HG03442 (cell line): ENCODE measurements around the gene ZNF212.
"Not testable (repeated sequence)": the region's sequence is repeated elsewhere in the genome, so short reads cannot be mapped to it uniquely, and the experiment has no call there.

Source experiments
- ATAC-seq: cut with Tn5 transposase; IDR thresholded peaks from one replicate; pipeline ENCODE4 v1.9.1; 2021; ENCODE audit warnings: mild to moderate bottlenecking, moderate library complexity; ENCODE audit not compliant: unreplicated experiment

Gene ZNF212

DNA sequence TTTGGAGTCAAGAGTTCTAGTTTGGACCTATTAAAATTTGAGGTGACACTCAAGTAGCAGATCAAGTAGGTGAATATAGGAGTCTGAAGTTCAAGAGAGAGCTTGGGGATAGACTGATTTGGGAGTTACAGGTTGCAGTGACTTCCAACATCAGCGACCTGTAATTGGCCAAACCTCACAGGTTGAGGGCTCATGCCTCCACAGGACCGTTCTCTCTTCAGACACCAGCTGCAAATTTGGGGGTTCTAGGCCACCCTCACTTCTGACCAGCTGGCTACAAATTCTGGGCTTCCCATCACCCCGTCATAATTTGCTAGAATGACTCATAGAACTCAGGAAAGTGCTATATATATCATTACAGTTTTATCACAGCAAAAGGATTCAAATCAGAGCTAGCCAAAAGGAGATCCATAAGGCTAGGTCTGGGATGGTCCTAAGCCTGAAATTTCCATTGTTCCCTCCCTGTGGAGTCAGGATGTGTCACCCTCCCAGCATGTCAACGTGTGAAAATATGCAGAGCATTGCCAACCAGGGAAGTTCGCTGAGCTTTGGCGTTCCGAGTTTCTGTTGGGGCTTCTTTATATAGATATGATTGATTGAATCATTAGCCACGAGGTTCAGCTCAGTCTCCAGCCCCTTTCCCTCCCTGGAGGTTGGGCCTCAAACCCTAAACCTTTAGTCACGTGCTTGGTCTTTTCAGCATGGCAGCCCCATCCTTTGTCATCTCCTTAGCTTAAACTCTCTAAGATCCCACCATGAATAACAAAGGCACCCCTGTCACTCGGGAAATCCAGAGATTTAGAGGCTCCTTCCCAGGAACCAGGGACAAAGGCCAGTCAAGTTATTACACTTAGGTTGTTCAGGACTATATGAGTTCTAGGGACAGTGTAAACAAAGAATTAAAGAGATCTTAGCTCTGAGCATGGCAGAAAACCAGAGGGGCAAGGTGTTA, 20.7 kb upstream of the ZNF212 start:
- no peak for ATAC-seq

DNA sequence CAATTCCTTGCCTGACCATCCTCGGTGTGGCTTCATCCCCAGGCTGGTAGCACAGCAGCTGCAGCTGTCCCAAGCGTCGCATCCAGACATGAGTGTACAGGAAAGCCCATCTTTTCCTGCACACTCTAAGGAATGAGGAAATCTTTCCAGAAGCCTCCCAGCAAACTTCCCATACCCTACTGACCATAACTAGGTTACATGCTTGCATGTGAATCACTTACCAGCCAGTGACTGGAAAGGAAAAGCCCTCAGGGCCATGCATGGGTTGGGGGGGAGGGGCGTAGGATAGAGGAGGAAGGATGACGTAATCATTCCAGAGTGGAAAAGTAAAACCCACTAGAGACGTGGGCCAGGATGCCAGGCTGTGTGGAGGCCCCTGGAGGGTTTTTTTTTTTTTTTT, 18.9 kb upstream of the ZNF212 start:
- ATAC-seq: no peak

DNA sequence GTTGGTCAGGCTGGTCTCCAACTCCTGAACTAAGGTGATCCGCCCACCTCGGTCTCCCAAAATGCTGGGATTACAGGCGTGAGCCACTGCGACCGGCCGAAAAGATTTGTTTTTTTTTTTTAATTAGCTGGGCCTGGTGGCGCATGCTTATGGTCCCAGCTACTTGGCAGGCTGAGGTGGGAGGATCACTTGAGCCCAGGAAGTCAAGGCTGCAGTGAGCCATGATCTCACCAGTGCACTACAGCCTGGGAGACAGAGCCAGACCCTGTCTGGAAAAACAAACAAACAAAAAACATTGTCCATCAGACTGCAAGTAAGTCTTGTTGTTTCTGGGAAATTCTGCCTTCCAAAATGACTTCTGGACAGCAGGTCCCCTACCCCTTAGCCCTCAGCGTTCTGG, 16.3 kb upstream of the ZNF212 start:
- ATAC-seq: no peak

DNA sequence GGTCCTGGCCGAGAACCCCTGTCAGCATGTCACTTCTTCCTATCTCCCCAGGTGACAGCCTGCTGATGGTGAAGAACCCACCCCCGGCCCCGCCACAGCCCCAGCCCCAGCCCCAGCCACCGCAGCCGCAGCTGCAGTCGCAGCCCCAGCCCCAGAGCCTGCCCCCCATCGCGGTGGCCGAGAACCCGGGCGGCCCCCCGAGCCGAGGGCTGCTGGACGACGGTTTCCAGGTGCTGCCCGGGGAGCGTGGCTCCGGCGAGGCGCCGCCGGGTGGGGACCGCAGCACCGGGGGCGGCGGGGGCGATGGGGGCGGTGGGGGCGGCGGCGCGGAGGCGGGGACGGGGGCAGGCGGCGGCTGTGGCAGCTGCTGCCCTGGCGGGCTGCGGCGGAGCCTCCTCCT, 15.7 kb upstream of the ZNF212 start:
- ATAC-seq: no peak

GRCh38 chr7:149224352-149224751, 15.1 kb upstream of the ZNF212 start:
- no peak for ATAC-seq

GRCh38 chr7:149225106-149225505, 14.3 kb upstream of the ZNF212 start:
- no peak for ATAC-seq

DNA sequence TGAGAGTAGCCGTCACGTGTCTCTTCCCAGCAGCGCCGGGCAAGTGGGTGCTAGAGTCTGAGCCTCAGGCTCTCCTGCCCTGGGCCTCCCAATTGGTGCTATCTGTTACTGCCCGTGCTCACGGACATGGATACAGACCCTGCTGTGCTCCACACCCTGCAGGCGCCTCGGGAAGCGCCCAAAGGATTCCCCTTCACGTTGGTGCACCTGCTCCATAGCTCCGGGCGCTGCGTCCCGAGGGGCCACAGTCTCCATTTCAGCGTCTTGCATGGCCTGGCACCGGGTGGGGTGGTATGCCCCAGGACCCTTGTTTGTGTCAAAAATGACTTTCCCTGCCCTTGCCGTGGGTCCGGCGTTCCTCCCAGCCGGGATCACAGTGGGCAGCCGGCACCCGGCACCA, 13.8 kb upstream of the ZNF212 start:
- ATAC-seq: no peak

- not testable (repeated sequence) for ATAC-seq
Measured at GRCh38 chr7:149226366-149226765, 13.1 kb upstream of the ZNF212 start.

- no peak for ATAC-seq
Measured at GRCh38 chr7:149226840-149227494, 12.5 kb upstream of the ZNF212 start.

- ATAC-seq: no peak
Measured at GRCh38 chr7:149228831-149229471, 10.5 kb upstream of the ZNF212 start.

- ATAC-seq: no peak
Measured at GRCh38 chr7:149229526-149229925, 9.9 kb upstream of the ZNF212 start.

DNA sequence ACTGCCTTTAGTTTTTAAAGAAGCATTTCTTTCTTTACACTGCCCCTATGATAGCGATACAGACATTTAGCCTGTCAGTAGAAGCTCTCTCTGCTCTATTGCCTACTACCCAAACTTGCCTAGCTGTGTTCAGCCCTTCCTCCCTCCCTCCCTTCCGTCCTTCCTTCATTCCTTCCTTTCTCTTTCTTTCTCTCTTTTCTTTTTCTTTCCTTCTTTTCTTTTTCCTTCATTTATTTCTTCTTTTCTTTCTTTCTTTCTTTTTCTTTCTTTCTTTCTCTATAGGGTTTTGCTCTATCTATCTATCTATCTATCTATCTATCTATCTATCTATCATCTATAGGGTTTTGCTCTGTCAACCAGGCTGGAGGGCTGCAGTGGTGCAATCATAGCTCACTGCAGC, 7.1 kb upstream of the ZNF212 start:
- ATAC-seq: no peak

DNA sequence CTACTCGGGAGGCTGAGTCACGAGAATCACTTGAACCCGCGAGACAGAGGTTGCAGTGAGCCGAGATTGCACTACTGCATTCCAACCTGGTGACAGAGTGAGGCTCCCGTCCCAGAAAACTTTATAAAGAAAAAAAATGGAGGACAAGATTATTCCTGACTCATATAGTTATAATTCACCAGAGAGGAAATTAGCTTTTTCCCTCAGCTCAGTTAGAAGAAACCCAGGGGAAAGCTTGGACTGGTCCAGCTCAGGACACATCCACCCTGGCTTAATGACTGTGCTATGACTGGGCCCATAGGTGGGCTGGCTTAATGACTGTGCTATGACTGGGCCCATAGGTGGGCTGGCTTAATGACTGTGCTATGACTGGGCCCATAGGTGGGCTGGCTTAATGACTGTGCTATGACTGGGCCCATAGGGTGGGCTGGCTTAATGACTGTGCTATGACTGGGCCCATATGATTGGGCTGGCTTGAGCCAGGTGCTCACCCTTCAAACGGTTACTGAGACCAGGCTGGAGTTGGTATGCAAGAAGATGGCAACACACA, 5.7 kb upstream of the ZNF212 start:
- not testable (repeated sequence) for ATAC-seq

GRCh38 chr7:149237502-149237901, 1.9 kb upstream of the ZNF212 start:
- ATAC-seq: no peak

DNA sequence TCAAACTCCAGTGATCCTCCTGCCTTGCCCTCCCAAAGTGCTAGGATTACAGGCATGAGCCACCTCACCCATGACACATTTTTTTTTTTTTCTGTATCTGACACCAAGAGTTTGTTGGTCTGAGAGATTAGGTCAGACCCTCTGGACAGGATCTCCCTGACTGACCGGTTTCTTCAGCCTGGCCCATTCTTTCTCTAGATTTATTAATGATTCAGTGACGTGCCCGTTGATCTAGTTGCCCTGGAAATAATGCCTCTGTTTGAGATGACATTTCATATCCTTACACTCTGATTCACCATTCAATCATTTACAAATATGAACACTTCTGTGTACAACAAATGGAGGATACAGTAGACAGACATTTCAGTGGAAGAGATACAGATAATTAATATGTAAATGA, 1.4 kb upstream of the ZNF212 start:
- no peak for ATAC-seq

- ATAC-seq: no peak
Measured at GRCh38 chr7:149240637-149241036, 1.2 kb downstream of the ZNF212 start.

- ATAC-seq: no peak
Measured at GRCh38 chr7:149241696-149242095, 2.2 kb downstream of the ZNF212 start.

DNA sequence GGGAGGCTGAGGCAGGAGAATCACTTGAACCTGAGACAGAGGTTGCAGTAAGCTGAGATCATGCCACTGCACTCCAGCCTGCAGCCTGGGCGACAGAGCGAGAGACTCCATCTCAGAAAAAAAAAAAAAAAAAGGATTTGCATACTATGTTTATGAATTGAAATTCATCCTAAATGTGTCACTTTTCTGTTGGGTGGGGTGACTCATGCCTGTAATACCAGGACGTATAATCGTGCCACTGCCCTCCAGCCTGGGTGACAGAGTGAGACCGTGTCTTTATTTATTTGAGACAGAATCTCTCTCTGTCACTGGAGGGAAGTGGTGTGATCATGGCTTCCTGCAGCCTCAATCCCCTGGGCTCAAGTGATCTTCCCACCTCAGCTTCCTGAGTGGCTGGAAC, 5.8 kb downstream of the ZNF212 start:
- ATAC-seq: peak; percentile 64

- ATAC-seq: peak; percentile 11
Measured at GRCh38 chr7:149245744-149246143, 6.3 kb downstream of the ZNF212 start.

DNA sequence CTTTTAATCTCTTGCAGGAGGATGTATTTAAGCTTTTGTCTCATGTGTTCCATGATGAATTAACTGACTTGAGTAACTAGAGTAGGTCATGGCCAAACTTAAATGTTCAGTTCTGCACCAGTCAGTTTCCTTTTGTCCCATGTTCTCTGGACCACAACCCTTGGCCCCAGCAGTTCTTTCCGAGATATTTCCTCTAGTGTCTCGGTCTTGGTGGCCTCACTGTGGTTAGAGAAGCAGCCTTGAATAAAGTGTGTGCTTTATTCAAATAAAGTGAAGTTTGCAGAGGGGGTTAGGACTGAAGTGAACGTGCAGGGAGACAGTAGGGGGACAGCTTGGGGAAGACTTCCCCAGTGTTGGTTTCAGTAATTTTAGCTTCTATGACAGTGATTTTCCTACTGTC, 9.3 kb downstream of the ZNF212 start:
- ATAC-seq: no peak

DNA sequence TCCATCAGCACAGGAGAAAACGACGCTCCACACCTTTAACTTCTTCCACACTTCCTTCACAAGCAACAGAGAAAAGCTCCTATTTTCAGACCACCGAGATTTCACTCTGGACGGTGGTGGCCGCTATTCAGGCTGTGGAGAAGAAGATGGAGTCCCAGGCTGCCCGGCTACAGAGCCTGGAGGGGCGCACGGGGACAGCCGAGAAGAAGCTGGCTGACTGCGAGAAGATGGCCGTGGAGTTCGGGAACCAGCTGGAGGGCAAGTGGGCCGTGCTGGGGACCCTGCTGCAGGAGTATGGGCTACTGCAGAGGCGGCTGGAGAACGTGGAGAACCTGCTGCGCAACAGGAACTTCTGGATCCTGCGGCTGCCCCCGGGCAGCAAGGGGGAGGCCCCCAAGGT, 10.7 kb downstream of the ZNF212 start:
- ATAC-seq: not testable (repeated sequence)
